Measurements from ENCODE around the gene WDR86.

DNA sequence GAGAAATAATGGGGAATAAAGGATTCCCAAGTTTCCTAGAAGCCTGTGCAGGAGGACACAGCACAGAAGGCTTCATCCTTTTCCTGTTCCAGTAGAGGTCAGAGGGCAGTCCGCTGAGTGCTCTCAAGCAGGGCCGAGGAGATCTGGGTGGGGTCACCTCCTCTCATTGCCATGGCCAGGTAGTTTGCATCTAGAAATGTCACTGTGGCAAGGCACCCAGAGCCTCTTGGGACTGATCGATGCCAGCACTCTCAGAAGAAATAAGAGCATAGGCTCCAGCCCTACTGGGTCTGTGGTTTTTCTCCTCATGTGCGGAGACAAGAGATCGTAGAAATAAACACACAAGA lies 60.4 kb downstream of the WDR86 start:
- TF ChIP-seq POLR2A (IDR thresholded peaks at IDR 0.05; ENCODE audit: low read length): no peak
- no peak for TF ChIP-seq GATA1 (IDR thresholded peaks at IDR 0.05; ENCODE audit: low read depth, low read length)

All from erythroblast (primary cell).